PFSK-1 (cell line): ENCODE measurements around the gene VEPH1.

Source experiments
- FOXP2 ChIP-seq: optimal IDR thresholded peaks from 2 replicates; pipeline ENCODE3; 2011; ENCODE audit warnings: borderline replicate concordance, control low read depth, inconsistent platforms; ENCODE audit not compliant: insufficient read depth; ENCODE audit errors: extremely low read length, extremely low read depth
- POLR2AphosphoS5 ChIP-seq: IDR thresholded peaks from 2 replicates; pipeline ENCODE4 v1.6.1; 2012; ENCODE audit warnings: low read depth, mild to moderate bottlenecking, control low read depth, low read length, moderate library complexity
- SIN3A ChIP-seq: IDR thresholded peaks from 2 replicates; pipeline ENCODE4 v1.6.1; 2012; ENCODE audit warnings: mild to moderate bottlenecking, low read length, moderate library complexity, borderline replicate concordance; ENCODE audit not compliant: insufficient read depth
- TAF1 ChIP-seq: IDR thresholded peaks from 2 replicates; pipeline ENCODE4 v1.6.1; 2012; ENCODE audit warnings: low read length, control low read depth, borderline replicate concordance; ENCODE audit not compliant: insufficient read depth
- TF ChIP-seq, protein P1 (sequence below), 2 experiments: IDR thresholded peaks; 2 replicates each; pipeline versions ENCODE4 v1.6.1 to v1.8.0; 2011 to 2012; ENCODE audit warnings: low read depth in 2 of 2, low read length in 2 of 2, control low read depth in 1 of 2, inconsistent platforms in 1 of 2, mild to moderate bottlenecking in 1 of 2, moderate library complexity in 1 of 2; ENCODE audit not compliant: insufficient read depth in 1 of 2

VEPH1 gene

GRCh38 chr3:157447026-157447694 lies 56.1 kb downstream of the VEPH1 start:
- TF ChIP-seq TAF1 (no peak), FOXP2 (no peak), POLR2AphosphoS5 (no peak), SIN3A (no peak)
- TF ChIP-seq, protein P1, sequence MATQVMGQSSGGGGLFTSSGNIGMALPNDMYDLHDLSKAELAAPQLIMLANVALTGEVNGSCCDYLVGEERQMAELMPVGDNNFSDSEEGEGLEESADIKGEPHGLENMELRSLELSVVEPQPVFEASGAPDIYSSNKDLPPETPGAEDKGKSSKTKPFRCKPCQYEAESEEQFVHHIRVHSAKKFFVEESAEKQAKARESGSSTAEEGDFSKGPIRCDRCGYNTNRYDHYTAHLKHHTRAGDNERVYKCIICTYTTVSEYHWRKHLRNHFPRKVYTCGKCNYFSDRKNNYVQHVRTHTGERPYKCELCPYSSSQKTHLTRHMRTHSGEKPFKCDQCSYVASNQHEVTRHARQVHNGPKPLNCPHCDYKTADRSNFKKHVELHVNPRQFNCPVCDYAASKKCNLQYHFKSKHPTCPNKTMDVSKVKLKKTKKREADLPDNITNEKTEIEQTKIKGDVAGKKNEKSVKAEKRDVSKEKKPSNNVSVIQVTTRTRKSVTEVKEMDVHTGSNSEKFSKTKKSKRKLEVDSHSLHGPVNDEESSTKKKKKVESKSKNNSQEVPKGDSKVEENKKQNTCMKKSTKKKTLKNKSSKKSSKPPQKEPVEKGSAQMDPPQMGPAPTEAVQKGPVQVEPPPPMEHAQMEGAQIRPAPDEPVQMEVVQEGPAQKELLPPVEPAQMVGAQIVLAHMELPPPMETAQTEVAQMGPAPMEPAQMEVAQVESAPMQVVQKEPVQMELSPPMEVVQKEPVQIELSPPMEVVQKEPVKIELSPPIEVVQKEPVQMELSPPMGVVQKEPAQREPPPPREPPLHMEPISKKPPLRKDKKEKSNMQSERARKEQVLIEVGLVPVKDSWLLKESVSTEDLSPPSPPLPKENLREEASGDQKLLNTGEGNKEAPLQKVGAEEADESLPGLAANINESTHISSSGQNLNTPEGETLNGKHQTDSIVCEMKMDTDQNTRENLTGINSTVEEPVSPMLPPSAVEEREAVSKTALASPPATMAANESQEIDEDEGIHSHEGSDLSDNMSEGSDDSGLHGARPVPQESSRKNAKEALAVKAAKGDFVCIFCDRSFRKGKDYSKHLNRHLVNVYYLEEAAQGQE (IDR thresholded peaks at IDR 0.05; ENCODE audit: insufficient read depth in 1 of 2, low read depth in 2 of 2, low read length in 2 of 2) = no peak

DNA sequence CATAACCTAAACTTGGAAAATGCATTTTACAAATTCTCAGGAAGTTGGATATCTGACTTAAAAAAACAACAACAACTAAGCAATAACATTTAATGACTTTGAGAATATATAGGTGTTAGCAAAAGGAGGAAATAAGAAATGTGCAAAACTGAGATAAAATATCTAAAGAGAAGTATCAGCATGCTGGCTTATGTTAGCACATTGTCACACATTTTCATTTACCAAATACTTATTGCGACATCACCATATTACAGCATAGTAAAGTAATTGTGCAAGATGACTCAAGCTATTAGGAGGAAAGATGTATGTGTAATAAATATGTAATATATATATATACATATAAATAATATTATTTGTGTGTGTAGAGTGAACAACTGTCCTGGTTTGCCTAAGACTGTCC lies 57.4 kb downstream of the VEPH1 start:
- TF ChIP-seq TAF1 = no peak
- TF ChIP-seq SIN3A = no peak
- TF ChIP-seq FOXP2 = no peak
- no peak for TF ChIP-seq POLR2AphosphoS5
- TF ChIP-seq, protein P1 (IDR thresholded peaks at IDR 0.05; ENCODE audit: insufficient read depth in 1 of 2, low read depth in 2 of 2, low read length in 2 of 2) = no peak

- no peak for TF ChIP-seq TAF1
- TF ChIP-seq, protein P1 (IDR thresholded peaks at IDR 0.05; ENCODE audit: insufficient read depth in 1 of 2, low read depth in 2 of 2, low read length in 2 of 2) = no peak
- TF ChIP-seq FOXP2 = no peak
- no peak for TF ChIP-seq POLR2AphosphoS5
- TF ChIP-seq SIN3A = no peak
Measured at GRCh38 chr3:157444797-157445184, 58.4 kb downstream of the VEPH1 start.

DNA sequence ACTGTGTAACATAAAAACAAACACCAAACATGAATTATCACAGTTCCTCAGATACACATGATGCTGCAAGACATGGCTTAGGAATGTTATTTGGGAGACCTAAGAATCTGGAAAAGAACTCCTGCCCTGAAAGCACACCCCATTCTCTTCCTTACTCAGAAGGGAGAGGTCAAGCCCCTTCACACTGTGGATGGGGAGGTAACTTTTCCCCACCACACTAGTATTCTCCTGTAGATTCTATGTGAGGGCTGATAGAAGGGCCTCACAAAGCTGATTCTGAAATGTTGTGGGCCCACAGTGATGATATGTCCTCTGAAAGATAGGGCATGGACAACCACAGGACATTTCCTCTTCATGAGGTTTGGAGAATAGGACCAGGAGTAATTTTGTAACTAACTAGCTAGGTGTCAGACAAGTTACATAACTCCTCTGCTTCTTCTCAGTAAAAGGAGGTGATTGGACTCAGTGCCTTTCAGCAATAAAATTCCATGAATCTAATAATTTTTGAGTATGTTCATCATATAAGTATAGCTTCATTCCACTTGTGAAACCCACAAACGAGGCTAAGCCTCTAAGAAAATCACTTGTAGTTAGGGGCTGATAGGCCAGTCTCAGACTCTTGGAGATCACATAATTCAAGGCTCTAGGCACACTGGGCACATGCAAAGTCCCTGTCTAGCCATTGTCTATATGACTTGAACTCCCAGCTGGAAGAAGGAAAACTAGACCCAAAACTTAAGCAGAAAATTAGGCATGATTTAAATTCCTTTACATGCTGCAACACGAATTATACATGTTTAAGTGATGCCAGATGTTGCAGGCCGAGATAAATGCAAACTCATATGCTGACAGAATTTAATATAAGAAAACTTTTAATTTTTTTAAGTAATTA lies 59.1 kb downstream of the VEPH1 start:
- TF ChIP-seq, protein P1 (IDR thresholded peaks at IDR 0.05; ENCODE audit: insufficient read depth in 1 of 2, low read depth in 2 of 2, low read length in 2 of 2) = no peak
- no peak for TF ChIP-seq SIN3A
- TF ChIP-seq FOXP2 = no peak
- TF ChIP-seq TAF1 = no peak
- no peak for TF ChIP-seq POLR2AphosphoS5
